Dendritic cell treated with granulocyte-macrophage colony-stimulating factor and Interleukin-4, amounts not matched to agents 40 ng/mL and 50 ng/mL, for 4 days (primary cell): ENCODE results near the gene LYZL2.
A peak's percentile ranks its signal among the peaks of the same experiment; 100 is the strongest.
"Not testable (repeated sequence)": the region's sequence is repeated elsewhere in the genome, so short reads cannot be mapped to it uniquely, and the experiment has no call there.

ENCODE experiments used
- H3K27ac Mint-ChIP-seq: one replicate; pipeline ENCODE4 v1.8.0; 2022; ENCODE audit warnings: mild to moderate bottlenecking, mixed read lengths
- H3K27me3 Mint-ChIP-seq: one replicate; pipeline ENCODE4 v1.8.0; 2022; ENCODE audit warnings: mild to moderate bottlenecking, mixed read lengths
- H3K36me3 Mint-ChIP-seq: one replicate; pipeline ENCODE4 v1.8.0; 2022; ENCODE audit warnings: low read depth, mixed read lengths
- H3K4me1 Mint-ChIP-seq: one replicate; pipeline ENCODE4 v1.8.0; 2022; ENCODE audit warnings: low read depth, mixed read lengths
- H3K4me3 Mint-ChIP-seq: one replicate; pipeline ENCODE4 v1.8.0; 2022; ENCODE audit warnings: mild to moderate bottlenecking, moderate library complexity, mixed read lengths
- H3K9me3 Mint-ChIP-seq: one replicate; pipeline ENCODE4 v1.8.0; 2022; ENCODE audit warnings: mixed read lengths
- intact Hi-C: fragments of 100-400 bp; cut with micrococcal nuclease; formaldehyde crosslinking; loops from one replicate; pipeline ENCODE4 v1.15.0; 2022

Gene LYZL2

DNA sequence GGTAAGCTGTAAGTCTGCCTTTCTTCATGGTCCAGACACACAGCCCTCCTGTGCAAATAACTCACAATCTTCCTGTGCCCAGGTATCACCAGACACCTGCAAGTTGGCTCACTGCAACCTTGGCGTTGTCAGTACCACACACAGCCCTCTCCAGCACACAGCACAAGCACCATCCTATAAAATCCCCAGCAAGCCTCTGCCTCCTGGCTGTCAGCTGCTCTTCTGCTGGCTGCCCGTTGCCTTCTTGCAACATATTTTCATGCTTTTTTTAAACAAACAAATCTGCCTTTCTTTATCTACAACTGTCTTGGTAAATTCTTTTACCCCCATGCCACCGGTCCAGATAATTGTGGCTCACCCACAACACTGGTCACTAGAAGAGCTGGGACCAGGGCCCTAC lies 36.8 kb downstream of the LYZL2 start:
- not testable (repeated sequence) for H3K36me3 Mint-ChIP-seq, H3K27me3 Mint-ChIP-seq, H3K4me3 Mint-ChIP-seq, H3K27ac Mint-ChIP-seq
- intact Hi-C loops, result loop anchor here (5.0 kb wide), 1 partner anchor 180 kb away; no protein-coding TSS in a partner anchor
- peaks cover 19% of the 10 kb centered on the region for H3K4me1 Mint-ChIP-seq
- H3K9me3 Mint-ChIP-seq, result peaks cover 11% of the 10 kb centered on the region

DNA sequence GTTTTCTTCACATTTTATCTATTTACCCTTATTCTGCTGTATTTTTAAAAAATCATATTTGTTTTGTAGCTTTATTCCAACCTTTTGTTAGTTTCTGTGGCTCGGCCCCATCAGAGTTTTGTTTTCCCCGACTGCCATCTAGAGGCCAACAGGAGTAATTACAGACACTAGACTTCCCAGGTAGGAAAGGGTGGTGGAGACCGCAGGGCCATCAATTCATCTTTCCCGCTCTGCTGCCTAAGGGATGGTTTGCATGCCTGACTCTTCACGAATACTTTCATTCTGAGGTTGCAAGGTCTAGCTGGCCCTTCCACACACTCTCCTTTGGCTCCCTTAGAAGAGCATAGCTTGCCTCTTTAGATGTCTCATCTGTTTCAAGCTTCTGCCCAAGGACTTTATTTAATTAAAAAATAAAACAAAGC lies 38.3 kb downstream of the LYZL2 start:
- H3K4me3 Mint-ChIP-seq, result no peak overlapping the region
- intact Hi-C loops, result loop anchor here (1.0 to 5.0 kb wide), 2 partner anchors 179 to 199 kb away; no protein-coding TSS in a partner anchor
- H3K27me3 Mint-ChIP-seq, result peaks cover 6% of the 10 kb centered on the region
- H3K9me3 Mint-ChIP-seq, result peaks cover 11% of the 10 kb centered on the region
- H3K27ac Mint-ChIP-seq, result no peak overlapping the region
- H3K4me1 Mint-ChIP-seq, result peaks cover 28% of the 10 kb centered on the region
- H3K36me3 Mint-ChIP-seq, result no peaks in the 10 kb centered on the region

DNA sequence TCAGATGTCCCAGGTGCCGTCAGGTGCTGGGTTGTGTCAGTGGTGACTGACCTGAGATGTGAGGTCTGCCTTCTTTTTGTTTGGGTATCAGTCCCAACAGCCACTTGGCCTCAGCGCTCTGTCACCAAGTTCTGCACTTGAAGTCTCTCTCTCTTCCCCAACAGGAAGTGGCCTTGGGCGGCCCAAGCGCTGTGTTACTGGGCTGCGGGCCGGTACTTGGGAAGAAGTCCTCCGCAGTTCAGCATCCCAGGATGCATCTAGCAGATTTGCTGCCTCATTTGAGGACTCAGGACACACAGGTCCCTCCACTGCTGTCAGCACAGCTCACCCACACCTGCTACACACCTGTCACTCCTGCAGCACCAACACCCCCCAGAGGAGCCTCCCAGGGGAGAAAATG lies 40.1 kb downstream of the LYZL2 start:
- H3K27me3 Mint-ChIP-seq, result peaks cover 2% of the 10 kb centered on the region
- intact Hi-C loops, result loop anchor here (5.0 kb wide), 1 partner anchor 57 kb away; no protein-coding TSS in a partner anchor
- peak overlapping the region; percentile 30 for H3K4me3 Mint-ChIP-seq
- peaks cover 10% of the 10 kb centered on the region for H3K9me3 Mint-ChIP-seq
- peak overlapping the region; percentile 56 for H3K27ac Mint-ChIP-seq
- H3K36me3 Mint-ChIP-seq, result no peaks in the 10 kb centered on the region
- peaks cover 26% of the 10 kb centered on the region for H3K4me1 Mint-ChIP-seq

DNA sequence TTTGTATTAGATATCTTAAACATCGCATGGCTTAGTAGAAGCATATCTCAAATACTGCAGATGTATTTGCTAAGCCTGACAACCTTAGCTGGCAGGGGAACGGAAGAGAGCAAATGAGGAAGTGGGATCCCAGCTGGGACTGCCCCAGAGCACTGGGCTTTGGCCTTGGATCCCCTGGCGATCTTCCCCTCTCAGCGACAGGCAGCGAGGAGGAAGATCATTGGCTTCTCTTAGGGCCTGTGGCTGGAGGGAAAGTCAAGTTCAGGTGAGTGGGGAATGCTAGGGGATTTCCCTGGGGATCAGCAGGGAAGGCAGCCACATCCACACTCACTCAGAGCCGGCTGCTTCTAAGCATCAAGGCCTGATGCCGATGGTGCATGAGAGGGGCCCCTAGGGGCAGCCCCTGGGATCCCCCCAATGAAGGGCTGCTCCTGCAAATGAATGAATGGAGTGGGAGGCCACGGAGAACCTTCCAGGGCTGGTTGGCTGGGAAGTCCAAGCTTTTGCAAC lies 42.0 kb downstream of the LYZL2 start:
- no peak overlapping the region for H3K4me3 Mint-ChIP-seq
- intact Hi-C loops, result loop anchor here (5.0 kb wide), 1 partner anchor 55 kb away; no protein-coding TSS in a partner anchor
- H3K27ac Mint-ChIP-seq, result peak overlapping the region; percentile 34
- H3K4me1 Mint-ChIP-seq, result peaks cover 30% of the 10 kb centered on the region
- H3K9me3 Mint-ChIP-seq, result no peaks in the 10 kb centered on the region
- no peaks in the 10 kb centered on the region for H3K27me3 Mint-ChIP-seq
- no peaks in the 10 kb centered on the region for H3K36me3 Mint-ChIP-seq

DNA sequence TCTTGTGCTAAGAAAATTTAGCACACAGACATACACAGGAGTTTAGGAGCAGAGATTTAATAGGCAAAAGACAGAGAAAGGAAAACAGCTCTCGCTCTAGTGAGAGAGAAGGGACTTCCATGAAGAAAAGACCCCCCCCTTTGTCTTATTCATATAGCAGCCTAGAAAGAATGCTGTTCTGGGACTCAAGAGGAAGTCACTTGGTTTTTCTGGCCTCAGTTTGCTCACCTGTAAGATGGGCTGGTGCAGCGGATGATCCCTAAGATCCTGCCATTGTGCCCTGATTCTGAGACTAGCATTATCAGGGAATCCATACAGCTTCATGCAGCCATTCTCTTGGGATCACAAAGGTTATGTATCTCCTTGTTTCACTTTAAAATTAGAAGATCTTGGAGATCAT lies 42.7 kb downstream of the LYZL2 start:
- Mint-ChIP-seq H3K36me3 (no peaks in the 10 kb centered on the region), H3K4me1 (peaks cover 30% of the 10 kb centered on the region), H3K27me3 (no peaks in the 10 kb centered on the region), H3K27ac (no peak overlapping the region), H3K4me3 (no peak overlapping the region), H3K9me3 (no peaks in the 10 kb centered on the region)
- intact Hi-C loops, result loop anchor here (5.0 kb wide), 1 partner anchor 55 kb away; no protein-coding TSS in a partner anchor

DNA sequence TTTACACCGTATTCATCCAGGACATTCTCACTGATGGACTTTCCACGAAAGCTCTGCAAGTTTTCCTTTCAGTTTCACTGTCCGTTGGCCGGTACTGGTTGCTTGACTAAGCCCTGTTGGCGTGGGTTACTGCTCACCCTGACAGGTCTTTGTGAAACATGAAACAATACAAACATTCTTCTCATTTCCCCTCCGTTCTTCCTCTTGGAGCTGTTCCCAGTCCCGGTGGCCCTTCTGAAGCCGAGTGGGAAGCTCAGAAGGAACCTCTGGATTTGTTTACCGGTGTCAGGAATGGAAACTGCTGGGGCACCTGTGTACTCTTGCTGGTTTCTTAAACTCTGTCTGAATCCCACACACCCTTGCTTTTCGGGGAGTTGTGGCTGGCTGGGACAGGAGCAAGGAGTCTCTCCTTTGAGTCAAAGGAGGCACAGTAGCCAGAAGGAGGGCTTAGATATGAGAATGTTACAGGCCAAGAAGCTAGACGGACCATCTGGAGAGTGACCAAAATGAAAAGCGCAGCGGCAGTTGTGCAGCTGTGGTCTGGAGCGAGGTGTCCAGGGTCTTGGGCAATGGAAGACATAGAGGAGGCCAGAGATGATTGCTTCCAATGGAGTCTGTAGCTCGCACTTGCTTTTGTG lies 45.7 kb downstream of the LYZL2 start:
- Mint-ChIP-seq H3K4me1 (peaks cover 26% of the 10 kb centered on the region), H3K27ac (peak overlapping the region; percentile 78), H3K9me3 (no peaks in the 10 kb centered on the region), H3K27me3 (no peaks in the 10 kb centered on the region), H3K36me3 (no peaks in the 10 kb centered on the region), H3K4me3 (peak overlapping the region; percentile 47)
- intact Hi-C loops, result loop anchor here (5.0 kb wide), 1 partner anchor 42 kb away; no protein-coding TSS in a partner anchor

DNA sequence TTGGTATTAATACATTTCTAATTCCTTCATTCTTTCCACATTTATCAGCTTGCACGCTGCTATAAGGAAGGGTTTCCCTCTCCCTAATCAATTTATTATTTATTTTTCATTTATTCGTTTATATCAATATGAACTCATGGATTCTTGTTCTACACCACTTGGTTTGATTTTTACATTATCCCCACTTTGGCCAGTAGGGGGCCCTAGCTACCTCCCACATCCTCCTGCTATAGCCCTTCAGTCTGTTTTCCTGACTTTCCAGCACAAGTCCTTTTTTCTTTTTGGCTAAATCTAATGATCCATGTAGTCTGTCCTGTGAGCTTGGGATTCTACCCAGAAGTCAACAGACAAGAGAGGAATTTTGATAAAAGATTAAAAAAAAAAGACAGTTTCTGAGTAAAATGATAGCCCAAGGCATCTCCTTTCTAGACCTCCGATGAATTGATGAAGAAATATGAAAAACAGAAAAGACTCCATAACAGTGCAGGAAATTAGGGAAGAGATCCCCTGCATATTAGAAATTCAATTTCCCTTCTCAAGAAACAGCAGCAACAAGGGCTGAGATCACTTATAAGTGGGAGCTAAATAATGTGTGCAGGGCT lies 47.7 kb downstream of the LYZL2 start:
- Mint-ChIP-seq H3K27ac (no peak overlapping the region), H3K27me3 (no peaks in the 10 kb centered on the region), H3K36me3 (no peaks in the 10 kb centered on the region), H3K9me3 (no peaks in the 10 kb centered on the region), H3K4me3 (no peak overlapping the region), H3K4me1 (peaks cover 21% of the 10 kb centered on the region)
- intact Hi-C loops, result loop anchor here (5.0 kb wide), 1 partner anchor 40 kb away; no protein-coding TSS in a partner anchor

DNA sequence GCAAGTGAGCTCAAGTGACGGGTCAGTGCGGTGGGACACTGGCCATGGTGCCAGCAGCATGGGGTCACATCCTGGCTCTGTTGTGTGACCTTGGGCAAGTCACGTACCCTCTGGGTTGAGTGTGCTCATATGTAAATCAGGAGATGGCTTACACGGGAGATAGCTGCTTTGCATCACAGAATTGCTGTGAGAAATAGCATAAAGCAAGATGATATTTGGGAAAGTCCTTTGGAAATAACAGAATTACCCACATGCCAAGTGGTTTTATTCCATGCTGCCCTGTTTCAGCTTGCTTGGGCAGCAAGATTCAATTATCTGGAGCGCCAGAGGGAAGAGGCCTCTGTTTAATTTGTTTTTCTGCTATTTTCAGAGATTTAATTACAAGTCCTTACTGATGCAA lies 48.9 kb downstream of the LYZL2 start:
- Mint-ChIP-seq H3K27ac (no peak overlapping the region), H3K4me3 (no peak overlapping the region), H3K27me3 (no peaks in the 10 kb centered on the region), H3K4me1 (peaks cover 27% of the 10 kb centered on the region), H3K36me3 (no peaks in the 10 kb centered on the region), H3K9me3 (no peaks in the 10 kb centered on the region)
- intact Hi-C loops, result loop anchor here (5.0 kb wide), 1 partner anchor 38 kb away; no protein-coding TSS in a partner anchor

DNA sequence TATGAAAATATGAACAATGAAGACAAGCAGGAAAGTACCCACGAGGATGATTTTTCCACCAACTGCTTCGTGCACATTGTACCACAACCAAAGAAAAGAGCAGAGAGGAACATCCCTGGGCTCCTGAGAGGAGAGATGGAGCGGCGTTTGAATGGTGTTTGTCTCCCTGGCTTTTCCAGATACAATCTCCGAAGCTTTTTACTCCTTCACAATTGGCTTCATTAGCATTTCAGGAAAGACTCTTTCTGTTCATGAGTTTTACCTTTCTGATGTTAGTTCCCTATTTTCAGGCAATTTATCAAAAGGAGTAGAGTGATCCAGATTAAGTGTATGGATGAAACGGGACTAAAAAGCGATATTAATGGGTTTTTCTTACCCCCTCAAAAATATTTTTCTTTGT lies 49.3 kb downstream of the LYZL2 start:
- intact Hi-C loops, result loop anchor here (5.0 kb wide), 1 partner anchor 38 kb away; no protein-coding TSS in a partner anchor
- Mint-ChIP-seq H3K36me3 (no peaks in the 10 kb centered on the region), H3K9me3 (no peaks in the 10 kb centered on the region), H3K27ac (no peak overlapping the region), H3K4me3 (no peak overlapping the region), H3K27me3 (no peaks in the 10 kb centered on the region), H3K4me1 (peaks cover 31% of the 10 kb centered on the region)

DNA sequence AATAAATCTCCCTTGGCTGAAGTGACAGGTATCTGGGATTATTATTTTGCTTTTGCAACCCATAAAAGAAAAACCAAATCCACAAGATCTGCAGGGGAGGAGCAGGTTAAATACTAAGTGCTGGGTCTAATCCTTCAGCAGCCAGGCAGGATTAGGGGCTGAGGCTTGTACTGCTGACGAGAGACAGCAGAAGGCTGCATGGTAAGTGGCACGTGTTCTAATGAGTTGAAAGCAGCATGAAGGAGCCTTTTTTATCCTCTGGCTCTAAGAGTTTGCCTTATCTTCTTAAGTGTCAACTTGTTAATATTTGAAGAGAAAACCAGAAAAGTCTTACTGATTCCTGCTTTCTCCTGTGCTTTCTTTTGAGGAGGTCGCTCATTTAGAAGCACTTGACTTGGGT lies 50.0 kb downstream of the LYZL2 start:
- Mint-ChIP-seq H3K27ac (no peak overlapping the region), H3K9me3 (no peaks in the 10 kb centered on the region), H3K4me3 (no peak overlapping the region), H3K36me3 (no peaks in the 10 kb centered on the region), H3K27me3 (no peaks in the 10 kb centered on the region), H3K4me1 (peaks cover 38% of the 10 kb centered on the region)
- intact Hi-C loops, result no loop called here

DNA sequence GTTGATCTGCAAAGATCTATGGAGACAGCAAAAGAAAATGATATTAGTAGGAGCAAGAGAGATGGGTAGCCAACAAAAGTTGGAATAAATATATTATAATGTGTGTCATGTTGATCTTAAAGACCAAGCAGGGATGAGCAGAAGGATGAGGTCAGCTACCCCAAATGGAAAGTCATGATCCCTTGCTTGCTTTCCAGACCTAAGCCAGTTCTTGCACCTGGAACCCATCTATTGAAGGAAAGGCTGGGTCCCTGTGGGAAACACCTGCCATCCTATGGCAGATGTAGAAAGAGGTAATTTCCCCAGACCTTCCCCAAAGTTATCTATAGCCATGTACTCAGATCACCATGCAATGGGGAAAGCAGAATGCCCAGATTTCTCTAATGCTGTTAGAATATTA lies 52.5 kb downstream of the LYZL2 start:
- Mint-ChIP-seq H3K4me1 (peaks cover 38% of the 10 kb centered on the region), H3K9me3 (no peaks in the 10 kb centered on the region), H3K4me3 (no peak overlapping the region), H3K27ac (peak overlapping the region; percentile 14), H3K36me3 (no peaks in the 10 kb centered on the region), H3K27me3 (no peaks in the 10 kb centered on the region)
- intact Hi-C loops, result no loop called here

DNA sequence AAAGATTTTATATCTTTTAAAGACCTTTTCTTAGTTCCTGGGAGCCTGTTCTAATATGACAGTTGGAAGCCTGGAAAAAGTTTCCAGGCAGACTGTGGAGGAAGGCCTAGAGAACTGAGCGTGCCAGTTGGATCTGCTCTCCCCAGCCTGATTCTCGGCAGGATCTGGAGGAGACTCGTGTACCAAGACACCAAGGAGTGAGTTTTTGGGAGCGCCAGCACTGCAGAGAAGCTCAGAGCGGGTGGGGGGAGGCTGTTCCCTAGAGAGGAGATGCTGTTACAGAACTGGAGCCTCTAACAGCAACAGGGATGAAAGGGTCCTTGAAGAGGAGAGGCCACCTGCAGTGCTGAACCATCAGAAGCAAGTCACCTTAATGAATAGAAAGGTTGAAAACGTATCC lies 52.9 kb downstream of the LYZL2 start:
- intact Hi-C loops, result no loop called here
- Mint-ChIP-seq H3K4me3 (no peak overlapping the region), H3K27me3 (no peaks in the 10 kb centered on the region), H3K27ac (peak overlapping the region; percentile 14), H3K9me3 (no peaks in the 10 kb centered on the region), H3K36me3 (no peaks in the 10 kb centered on the region), H3K4me1 (peaks cover 38% of the 10 kb centered on the region)

DNA sequence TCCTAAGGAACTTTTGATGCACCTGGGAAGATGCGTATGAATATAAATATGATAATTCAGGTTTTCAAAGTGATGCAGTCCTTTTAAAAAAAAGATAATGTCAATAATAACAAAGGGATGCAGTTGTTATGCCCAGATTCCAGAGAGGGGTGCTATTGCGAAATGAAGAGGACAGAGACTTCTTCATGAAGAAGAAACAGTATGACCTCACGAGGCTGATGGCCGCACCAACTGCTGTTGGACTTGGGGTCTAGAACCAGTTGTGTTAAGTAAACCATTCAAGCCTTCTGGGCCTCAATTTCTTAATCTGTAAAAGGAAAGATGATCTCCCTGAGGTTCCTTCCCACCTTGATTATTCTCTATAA lies 55.1 kb downstream of the LYZL2 start:
- Mint-ChIP-seq H3K36me3 (no peaks in the 10 kb centered on the region), H3K4me3 (no peak overlapping the region), H3K9me3 (no peaks in the 10 kb centered on the region), H3K4me1 (peaks cover 38% of the 10 kb centered on the region), H3K27me3 (no peaks in the 10 kb centered on the region), H3K27ac (no peak overlapping the region)
- intact Hi-C loops, result no loop called here

DNA sequence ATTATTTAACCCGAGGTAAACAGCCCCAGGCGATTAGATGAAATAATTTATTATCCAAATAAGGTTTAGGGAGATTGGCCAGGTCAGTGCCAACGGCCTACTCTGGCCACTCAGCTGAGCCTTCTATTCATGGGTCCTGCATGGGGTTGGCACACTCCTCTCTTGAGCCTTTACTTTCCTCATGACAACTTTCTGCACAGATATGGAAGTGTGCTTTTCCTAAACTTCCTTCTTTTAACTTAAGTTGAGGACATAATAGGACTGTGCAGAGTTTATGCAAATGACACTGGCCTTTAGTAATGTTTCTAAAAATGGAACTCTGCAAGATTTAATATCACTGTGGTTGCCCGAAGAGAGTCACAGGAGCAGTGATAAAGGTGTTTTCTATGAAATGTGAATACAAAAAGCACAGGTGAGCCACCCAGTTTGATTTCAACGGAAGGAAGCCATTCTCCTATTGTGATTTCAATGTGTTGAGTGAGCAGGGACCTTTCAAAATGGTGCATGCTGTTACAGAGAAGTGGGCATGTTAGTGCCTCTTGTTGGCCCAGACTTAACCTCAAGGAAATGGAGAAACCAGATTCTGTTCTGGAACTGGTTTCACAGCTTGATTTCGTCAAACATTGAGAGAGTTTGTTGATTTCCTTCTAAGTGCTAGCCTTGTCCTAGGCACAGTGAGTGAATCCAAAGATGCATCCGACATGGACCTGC lies 55.7 kb downstream of the LYZL2 start:
- Mint-ChIP-seq H3K4me1 (peaks cover 34% of the 10 kb centered on the region), H3K9me3 (no peaks in the 10 kb centered on the region), H3K36me3 (no peaks in the 10 kb centered on the region), H3K27ac (no peak overlapping the region), H3K4me3 (no peak overlapping the region), H3K27me3 (no peaks in the 10 kb centered on the region)
- intact Hi-C loops, result no loop called here
